ENCODE results near the gene BPIFB6.

DNA sequence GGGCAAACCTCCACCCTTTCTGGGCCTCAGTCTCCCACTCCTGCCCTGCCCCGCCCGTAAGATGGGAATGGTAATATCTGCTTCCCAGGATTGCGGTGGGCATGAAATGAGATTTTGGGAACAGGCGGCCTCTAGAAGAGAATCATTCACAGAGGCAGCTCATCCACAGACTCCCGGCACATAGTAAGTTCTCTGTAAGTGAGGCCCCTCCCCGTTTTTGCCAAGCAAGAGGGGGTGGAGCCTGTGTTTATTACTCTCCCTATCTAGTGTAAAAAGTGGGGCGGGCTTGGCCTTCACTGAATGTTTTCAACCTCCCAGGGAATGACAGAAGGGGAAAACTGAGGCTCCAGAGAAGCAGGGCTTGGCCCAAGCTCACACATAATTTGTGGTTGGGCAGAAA lies 47.3 kb upstream of the BPIFB6 start:
- TF ChIP-seq, protein P1, sequence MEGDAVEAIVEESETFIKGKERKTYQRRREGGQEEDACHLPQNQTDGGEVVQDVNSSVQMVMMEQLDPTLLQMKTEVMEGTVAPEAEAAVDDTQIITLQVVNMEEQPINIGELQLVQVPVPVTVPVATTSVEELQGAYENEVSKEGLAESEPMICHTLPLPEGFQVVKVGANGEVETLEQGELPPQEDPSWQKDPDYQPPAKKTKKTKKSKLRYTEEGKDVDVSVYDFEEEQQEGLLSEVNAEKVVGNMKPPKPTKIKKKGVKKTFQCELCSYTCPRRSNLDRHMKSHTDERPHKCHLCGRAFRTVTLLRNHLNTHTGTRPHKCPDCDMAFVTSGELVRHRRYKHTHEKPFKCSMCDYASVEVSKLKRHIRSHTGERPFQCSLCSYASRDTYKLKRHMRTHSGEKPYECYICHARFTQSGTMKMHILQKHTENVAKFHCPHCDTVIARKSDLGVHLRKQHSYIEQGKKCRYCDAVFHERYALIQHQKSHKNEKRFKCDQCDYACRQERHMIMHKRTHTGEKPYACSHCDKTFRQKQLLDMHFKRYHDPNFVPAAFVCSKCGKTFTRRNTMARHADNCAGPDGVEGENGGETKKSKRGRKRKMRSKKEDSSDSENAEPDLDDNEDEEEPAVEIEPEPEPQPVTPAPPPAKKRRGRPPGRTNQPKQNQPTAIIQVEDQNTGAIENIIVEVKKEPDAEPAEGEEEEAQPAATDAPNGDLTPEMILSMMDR (conservative IDR thresholded peaks at IDR 0.05; ENCODE audit: low read length) = no peak
- no peak for TF ChIP-seq EZH2phosphoT487 (IDR thresholded peaks at IDR 0.05; ENCODE audit: borderline replicate concordance)

Measured in Loucy (cell line).